Posterior vena cava (tissue), 2 donors: ENCODE measurements around the gene GMDS. TPM values are rescaled to one million over a fixed set of nuclear protein-coding genes. Genes with fewer than 3 reads are reported as not detected.
"Not testable (repeated sequence)": the region's sequence is repeated elsewhere in the genome, so short reads cannot be mapped to it uniquely, and the experiment has no call there.

Source experiments
- DNase-seq: peaks from one replicate; pipeline ENCODE4 v3.0.0-alpha.2; 2020; ENCODE audit warnings: low spot score
- intact Hi-C, 2 donors: fragments of 100-400 bp; cut with DNase I; formaldehyde crosslinking; loops; one replicate each; pipeline versions ENCODE4 v1.14.1 to v1.14.2; 2022 to 2023
- total RNA-seq, 2 donors: library from RNA; stranded (reverse); fragmentation: NEBNext Ultra II Directional; extraction: Animal tissue kit (Norgen Biotek cat#: 25700); gene quantifications; one replicate each; pipeline ENCODE4 v1.2.1, GENCODE V29; 2021
- donor health status: DM: yes; HTN: yes; CAD: no.
- donor health status: DM: yes; HTN: yes; CAD: no.

The GMDS gene
- total RNA-seq, 2 donors from 2014 or later = 14.9 to 20.1 TPM

GRCh38 chr6:1765160-1765903 lies 480.1 kb downstream of the GMDS start:
- DNase-seq = no peak
- intact Hi-C loops = no loop called here

GRCh38 chr6:1764397-1764987 lies 480.9 kb downstream of the GMDS start:
- DNase-seq = no peak
- intact Hi-C loops = no loop called here

DNA sequence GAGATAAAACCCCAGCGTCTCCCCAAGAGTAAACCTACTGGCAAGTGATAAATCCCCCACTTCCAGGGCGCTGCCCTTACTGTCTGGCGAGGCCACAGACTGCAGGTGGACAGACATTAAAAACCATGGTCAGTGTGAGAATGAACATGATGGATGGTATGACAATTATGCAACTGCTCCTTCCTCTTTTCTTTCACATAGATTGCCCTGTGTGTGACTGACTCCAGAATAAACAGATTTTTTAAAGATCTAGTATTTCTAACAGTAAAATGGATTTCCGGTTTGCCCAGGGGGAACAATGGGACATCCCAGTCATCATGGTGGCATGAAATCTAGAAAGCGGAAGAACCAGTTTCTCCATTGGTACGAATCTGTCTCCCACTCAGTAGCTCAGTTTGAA lies 482.0 kb downstream of the GMDS start:
- intact Hi-C loops = no loop called here

GRCh38 chr6:1762203-1762602 lies 483.2 kb downstream of the GMDS start:
- DNase-seq = no peak
- intact Hi-C loops = no loop called here

More for the DNA sequence above, 482.0 kb downstream of the GMDS start:
- DNase-seq = no peak

GRCh38 chr6:1761477-1761877 lies 483.9 kb downstream of the GMDS start:
- intact Hi-C loops = no loop called here
- no peak for DNase-seq

GRCh38 chr6:1760876-1761275 lies 484.5 kb downstream of the GMDS start:
- intact Hi-C loops = no loop called here
- no peak for DNase-seq

DNA sequence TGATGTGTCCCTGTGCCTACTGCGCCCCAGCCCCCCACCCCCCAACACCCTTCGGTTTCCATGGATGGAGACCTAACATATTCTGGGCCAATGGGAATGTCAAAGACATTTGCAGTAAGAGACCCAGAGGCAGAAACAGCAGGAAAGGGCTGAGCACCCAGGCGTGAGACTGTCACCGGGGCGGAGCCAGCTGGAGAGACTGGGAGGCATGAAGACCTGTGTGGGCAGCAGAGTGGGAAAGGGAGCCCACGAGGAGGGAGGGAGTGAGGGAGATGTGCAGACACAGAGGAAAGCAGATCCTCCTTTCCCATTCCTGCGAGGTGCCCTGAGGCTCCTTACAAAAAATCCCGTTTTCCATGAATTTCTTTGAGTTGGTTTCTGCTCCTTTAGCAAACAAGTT lies 485.5 kb downstream of the GMDS start:
- DNase-seq = no peak
- intact Hi-C loops = no loop called here

DNA sequence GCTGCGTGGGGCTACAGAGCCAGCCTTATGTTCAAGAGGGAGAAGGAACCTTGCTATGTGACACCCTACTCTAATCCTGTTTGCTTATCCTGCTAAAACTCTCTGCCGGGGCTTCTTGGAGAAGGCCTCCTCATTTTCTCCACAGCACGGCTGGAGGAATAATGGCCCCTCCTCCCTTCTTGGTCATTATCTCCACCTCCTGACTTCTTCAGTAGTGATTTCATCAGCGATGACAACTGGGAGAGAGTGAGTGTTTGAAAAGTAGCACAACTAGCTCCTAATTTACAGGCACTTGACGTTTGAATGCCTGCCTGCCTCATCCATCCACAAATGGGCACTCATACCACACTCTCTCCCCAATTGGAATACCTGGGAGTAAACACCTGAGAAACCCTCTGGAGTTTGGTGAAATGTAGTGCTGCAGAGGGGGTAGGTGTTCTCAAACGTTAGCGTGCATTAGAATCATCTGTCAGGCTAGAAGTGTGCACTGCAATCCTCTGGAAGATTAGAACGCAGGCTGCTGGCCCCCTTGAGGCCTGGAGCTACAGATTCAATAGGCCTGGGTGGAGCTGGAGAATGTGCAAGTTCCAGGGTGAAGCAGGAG lies 487.2 kb downstream of the GMDS start:
- intact Hi-C loops = no loop called here
- no peak for DNase-seq

DNA sequence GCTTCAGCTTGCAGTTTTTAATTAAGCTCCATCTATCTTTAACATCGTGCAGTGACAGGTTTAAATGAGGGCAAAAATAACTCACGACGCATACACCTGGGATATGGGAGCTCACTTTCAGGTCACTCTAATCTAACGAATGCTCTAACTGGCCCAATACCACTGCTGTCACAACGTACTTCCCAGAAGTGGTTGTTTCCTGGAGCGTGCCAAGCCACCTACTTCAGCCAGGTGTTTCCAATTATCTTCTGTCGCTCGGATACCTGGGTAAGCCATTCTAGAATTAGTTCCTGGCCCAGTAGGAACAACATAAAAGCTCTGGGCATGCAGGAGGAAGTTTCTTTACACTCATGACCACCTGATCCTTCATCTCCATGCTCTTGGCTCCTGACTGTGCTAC lies 488.3 kb downstream of the GMDS start:
- intact Hi-C loops = no loop called here
- no peak for DNase-seq

DNA sequence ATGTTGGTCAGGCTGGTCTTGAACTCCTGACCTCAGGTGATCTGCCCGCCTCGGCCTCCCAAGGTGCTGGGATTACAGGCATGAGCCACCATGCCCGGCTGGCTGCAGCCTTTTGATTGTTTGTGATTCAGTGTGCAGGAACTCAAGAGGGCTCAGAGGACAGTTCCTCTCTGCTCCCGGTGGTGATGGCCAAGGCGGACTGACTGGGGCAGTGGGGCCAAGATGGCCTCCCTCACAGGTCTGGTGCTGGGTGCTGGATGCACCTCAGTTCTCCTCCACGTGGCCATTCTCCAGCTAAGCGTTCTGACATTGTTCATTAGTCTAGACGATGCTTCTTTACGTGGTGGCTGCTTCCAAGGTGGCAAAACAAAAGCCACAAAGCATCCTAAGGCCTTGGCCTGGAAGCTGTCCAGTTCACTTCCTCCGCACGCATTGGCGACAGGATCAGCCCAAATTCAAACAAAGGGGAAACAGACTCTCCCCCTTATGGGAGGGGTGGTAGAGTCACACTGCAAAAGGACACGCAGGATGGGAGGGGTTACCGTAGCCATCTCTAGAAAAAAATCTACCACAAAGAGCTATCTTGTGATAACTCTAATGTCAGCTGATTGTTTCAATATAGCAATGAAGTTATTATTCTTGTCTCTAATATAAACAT lies 488.8 kb downstream of the GMDS start:
- intact Hi-C loops = no loop called here
- no peak for DNase-seq

DNA sequence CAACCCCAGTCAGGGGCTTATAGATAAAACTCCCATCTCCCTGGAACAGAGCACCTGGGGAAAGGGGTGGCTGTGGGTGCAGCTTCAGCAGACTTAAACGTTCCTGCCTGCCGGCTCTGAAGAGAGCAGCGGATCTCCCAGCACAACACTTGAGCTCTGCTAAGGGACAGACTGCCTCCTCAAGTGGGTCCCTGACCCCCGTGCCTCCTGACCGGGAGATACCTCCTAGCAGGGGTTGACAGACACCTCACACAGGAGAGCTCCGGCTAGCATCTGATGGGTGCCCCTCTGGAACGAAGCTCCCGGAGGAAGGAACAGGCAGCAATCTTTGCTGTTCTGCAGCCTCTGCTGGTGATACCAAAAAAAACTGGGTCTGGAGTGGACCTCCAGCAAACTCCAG lies 494.3 kb downstream of the GMDS start:
- intact Hi-C loops, DNase-seq: not testable (repeated sequence)

GRCh38 chr6:1749041-1749440 lies 496.4 kb downstream of the GMDS start:
- intact Hi-C loops = no loop called here
- DNase-seq = no peak

GRCh38 chr6:1747531-1747930 lies 497.9 kb downstream of the GMDS start:
- no peak for DNase-seq
- intact Hi-C loops = no loop called here

DNA sequence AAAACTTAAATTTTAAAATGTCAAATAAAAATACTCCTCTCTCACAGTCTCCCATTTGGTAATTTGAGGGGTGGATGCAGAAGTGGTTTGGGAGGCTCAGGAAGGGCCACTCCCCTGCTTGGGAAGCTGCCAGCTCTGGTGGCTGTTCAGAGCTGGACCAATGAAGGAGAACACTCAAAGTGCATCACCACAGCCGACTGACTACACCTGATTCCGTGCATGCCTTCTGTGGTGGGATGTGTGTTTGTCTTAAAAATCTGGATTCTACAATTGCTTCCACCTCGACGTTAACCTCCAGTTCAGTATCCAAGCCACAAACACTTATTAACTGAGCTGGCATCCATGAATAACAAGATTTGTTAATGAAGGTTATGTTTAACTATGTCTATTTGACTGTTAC lies 498.4 kb downstream of the GMDS start:
- no peak for DNase-seq
- intact Hi-C loops = no loop called here

DNA sequence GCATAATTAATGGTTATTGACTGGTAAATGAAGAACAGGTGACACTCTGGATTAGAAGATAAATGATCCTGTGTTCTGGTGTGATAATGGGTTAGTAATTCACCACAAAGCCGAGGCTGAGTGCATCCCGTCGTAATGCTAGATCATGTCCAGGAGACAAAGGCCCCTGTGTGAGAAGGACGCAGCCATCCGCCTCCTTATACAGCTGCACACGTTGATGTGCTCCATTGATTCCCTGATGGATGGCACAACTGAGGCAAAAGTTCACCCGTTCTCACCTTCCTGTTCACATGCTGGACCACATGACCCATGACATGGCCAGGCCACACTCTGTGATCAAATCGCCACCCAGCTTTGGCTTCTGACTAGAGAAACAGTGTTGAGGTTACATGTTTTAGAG lies 499.6 kb downstream of the GMDS start:
- intact Hi-C loops = no loop called here
- no peak for DNase-seq

DNA sequence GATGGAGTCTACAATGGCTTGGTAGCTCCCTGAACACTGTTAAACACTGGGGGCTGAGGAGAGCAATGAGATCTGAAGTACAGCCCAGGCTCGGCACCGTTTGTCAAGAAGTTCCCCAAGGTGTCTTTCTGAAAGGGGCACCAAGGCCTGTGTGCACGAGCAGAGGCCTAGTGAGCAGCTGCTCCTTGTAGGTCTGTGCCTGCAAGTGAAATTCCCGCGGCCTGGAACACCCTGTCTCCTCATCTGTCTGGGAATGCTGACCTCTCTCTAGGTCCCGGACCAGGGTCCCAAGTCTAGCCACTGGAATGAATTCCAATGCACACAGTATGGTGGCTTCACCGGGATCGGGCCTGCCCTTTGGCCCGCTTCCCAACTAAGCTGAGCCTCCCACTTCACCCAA lies 500.9 kb downstream of the GMDS start:
- intact Hi-C loops = no loop called here
- DNase-seq = peak; percentile 62

DNA sequence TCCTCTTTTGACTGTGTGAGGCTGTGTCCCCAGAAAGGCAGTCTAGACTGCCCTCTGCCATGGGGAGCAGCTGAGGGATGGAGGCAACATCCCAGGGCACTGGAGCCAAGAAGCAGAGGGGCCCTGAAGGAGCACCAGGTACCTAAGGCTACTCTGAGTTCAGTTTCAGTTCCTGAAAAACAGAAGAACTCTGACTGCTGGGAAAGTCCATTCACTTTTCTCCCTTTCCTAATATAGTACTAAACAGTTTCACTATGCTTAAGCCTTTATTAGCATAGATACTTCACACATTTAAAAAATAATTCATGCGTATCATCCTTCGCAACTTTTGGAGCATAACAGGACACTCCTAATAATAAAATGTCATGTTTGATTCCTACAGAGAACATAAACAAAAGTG lies 505.7 kb downstream of the GMDS start:
- intact Hi-C loops = no loop called here
- DNase-seq = no peak

DNA sequence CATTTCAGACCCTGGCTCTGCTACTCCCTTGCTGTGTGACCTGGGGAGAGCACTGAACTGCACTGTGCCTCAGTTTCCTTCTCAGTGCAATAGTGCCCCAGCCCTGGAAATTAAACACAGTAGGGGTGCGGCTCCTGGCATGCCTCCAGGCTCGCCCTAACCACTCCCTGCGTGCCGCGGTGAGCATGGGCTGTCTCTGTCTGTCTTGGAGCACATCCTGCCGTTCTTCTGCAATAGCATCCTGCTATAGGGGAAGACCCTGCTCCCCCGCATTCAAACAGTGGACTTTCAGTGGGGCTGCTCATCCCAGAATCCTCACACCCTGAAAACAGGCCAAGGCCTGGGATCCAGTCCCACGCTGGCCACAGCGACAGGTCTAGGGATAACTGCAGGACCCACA lies 506.2 kb downstream of the GMDS start:
- DNase-seq = no peak
- intact Hi-C loops = no loop called here

- no peak for DNase-seq
- intact Hi-C loops = no loop called here
Measured at GRCh38 chr6:1738558-1739081, 506.8 kb downstream of the GMDS start.
